ENCODE measurements around the gene MCRIP2. TPM values are rescaled to one million over a fixed set of nuclear protein-coding genes. Genes with fewer than 3 reads are reported as not detected.

The MCRIP2 gene
- polyA plus RNA-seq, 1 donor from 2014 or later: 29.1 TPM

DNA sequence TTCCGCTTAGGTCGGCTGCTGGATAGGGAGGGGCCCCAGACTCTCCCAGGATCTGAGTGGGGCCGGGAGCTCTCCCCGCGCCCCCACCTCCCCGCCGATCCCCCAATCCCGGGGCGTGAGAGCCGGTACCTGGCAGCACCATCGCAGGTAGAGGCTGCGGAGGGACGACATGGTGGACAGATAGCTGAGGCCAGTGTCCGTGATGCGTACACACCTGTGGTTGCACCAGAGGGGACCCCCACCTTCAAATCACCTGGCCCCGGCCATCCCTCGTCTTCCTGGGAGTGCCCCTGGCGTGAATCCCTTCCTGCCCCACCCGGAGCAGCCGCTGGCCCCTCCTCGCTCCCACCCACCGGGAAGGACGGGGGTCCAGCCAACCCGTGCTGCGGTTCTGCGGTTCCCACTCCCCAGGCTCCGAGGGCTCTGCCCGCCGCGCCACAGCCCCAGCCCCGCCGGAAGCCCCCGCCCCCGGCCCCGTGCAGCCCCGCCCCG lies 53.3 kb downstream of the MCRIP2 start:
- H3K27ac ChIP-seq (ENCODE audit: low read length): no peak overlapping the region
- H3K36me3 ChIP-seq (ENCODE audit: insufficient read depth, low read length): no peaks in the 10 kb centered on the region
- no peaks in the 10 kb centered on the region for H3K79me2 ChIP-seq (replicated peaks; ENCODE audit: insufficient read depth, low read length)
- H3K4me3 ChIP-seq (ENCODE audit: low read length): no peak overlapping the region
- no peak overlapping the region for H3K4me2 ChIP-seq (ENCODE audit: low read length)
- no peak overlapping the region for H3K9ac ChIP-seq (ENCODE audit: low read length)
- H3K9me2 ChIP-seq (ENCODE audit: insufficient read depth, low read length): no peaks in the 10 kb centered on the region
- no peak overlapping the region for H2AFZ ChIP-seq (ENCODE audit: low read depth, low read length)
- peaks cover 10% of the 10 kb centered on the region for H4K20me1 ChIP-seq (ENCODE audit: insufficient read depth)
- no peak for TF ChIP-seq EP300 (conservative IDR thresholded peaks at IDR 0.05; ENCODE audit: poor library complexity, severe bottlenecking)
- no peak for TF ChIP-seq REST (IDR thresholded peaks at IDR 0.05; ENCODE audit: borderline replicate concordance)
- TF ChIP-seq RAD21 (conservative IDR thresholded peaks at IDR 0.05): no peak
- no peak for TF ChIP-seq POLR2AphosphoS5 (IDR thresholded peaks at IDR 0.05)
- TF ChIP-seq EZH2 (IDR thresholded peaks at IDR 0.05; ENCODE audit: borderline replicate concordance, insufficient read depth, low read length, poor library complexity, severe bottlenecking): no peak
- no peak for TF ChIP-seq SMC3 (conservative IDR thresholded peaks at IDR 0.05; ENCODE audit: poor library complexity)
- H3K27me3 ChIP-seq (ENCODE audit: insufficient read depth, low read depth, low read length): peaks cover 28% of the 10 kb centered on the region
- H3K9me3 ChIP-seq (ENCODE audit: low read length): no peaks in the 10 kb centered on the region
- no peaks in the 10 kb centered on the region for H3F3A ChIP-seq (ENCODE audit: insufficient read depth, low read length, poor library complexity, severe bottlenecking)

DNA sequence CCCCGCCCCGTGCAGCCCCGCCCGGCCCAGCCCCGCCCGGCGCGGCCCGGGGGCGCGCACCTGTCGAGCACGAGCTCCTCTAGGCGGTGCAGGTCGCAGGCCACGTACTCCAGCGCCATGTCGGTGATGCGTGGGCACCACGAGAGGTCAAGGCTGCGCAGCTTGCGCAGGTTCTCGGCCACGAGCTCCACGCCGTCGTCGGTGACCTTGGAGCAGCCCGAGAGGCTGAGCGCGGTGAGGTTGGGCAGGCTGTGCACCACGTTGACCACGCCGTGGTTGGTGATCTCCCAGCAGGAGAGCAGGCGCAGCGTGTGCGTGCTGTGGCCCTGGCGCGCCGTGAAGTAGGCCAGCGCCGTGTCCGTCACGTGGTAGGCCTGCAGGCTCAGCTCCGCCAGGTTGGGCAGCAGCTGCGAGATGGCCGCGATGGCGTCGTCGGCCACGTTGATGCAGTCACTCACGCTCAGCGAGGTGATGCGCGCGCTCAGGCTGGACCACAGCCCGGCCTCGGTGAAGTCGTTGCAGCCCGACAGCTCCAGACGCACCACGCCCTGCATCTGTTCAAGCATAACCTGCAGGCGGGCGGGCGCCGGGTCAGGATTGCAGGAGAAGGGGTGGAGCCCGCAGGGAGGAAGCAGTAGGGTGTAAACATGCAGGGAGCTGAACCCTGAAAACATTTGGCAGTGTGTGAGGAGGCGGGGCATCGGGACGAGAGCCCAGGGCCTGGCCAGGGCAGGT lies 53.9 kb downstream of the MCRIP2 start:
- H3K9me2 ChIP-seq (ENCODE audit: insufficient read depth, low read length): no peaks in the 10 kb centered on the region
- peak overlapping the region; percentile 33 for H3K4me3 ChIP-seq (ENCODE audit: low read length)
- TF ChIP-seq RAD21 (conservative IDR thresholded peaks at IDR 0.05) (no peak), CTCF (IDR thresholded peaks at IDR 0.05; ENCODE audit: poor library complexity, severe bottlenecking) (no peak), EP300 (conservative IDR thresholded peaks at IDR 0.05; ENCODE audit: poor library complexity, severe bottlenecking) (no peak)
- no peak overlapping the region for H3K27ac ChIP-seq (ENCODE audit: low read length)
- no peaks in the 10 kb centered on the region for H3K36me3 ChIP-seq (ENCODE audit: insufficient read depth, low read length)
- H3K79me2 ChIP-seq (replicated peaks; ENCODE audit: insufficient read depth, low read length): peaks cover 5% of the 10 kb centered on the region
- peaks cover 16% of the 10 kb centered on the region for H4K20me1 ChIP-seq (ENCODE audit: insufficient read depth)
- no peaks in the 10 kb centered on the region for H3K9me3 ChIP-seq (ENCODE audit: low read length)
- no peaks in the 10 kb centered on the region for H3F3A ChIP-seq (ENCODE audit: insufficient read depth, low read length, poor library complexity, severe bottlenecking)
- H3K27me3 ChIP-seq (ENCODE audit: insufficient read depth, low read depth, low read length): peaks cover 34% of the 10 kb centered on the region
- H3K9ac ChIP-seq (ENCODE audit: low read length): no peak overlapping the region
- no peak overlapping the region for H2AFZ ChIP-seq (ENCODE audit: low read depth, low read length)
- no peak overlapping the region for H3K4me2 ChIP-seq (ENCODE audit: low read length)

Other genes with a start within 250 kb of the MCRIP2 start
- gene NME4, start 244.6 kb upstream of the MCRIP2 start, polyA plus RNA-seq: 63.4 and 65.2 TPM in 2 replicates
- gene DECR2, start 239.9 kb upstream of the MCRIP2 start, polyA plus RNA-seq: 58.8 and 71.8 TPM in 2 replicates
- 55.0 and 60.4 TPM in 2 replicates for gene RAB11FIP3, start 216.2 kb upstream of the MCRIP2 start, polyA plus RNA-seq
- 11.5 and 15.6 TPM in 2 replicates for gene CAPN15, start 114.1 kb upstream of the MCRIP2 start, polyA plus RNA-seq
- gene PRR35, start 81.4 kb upstream of the MCRIP2 start, polyA plus RNA-seq: not detected in 2 replicates
- gene NHLRC4, start 74.8 kb upstream of the MCRIP2 start, polyA plus RNA-seq: not detected in 2 replicates
- gene PIGQ, start 71.9 kb upstream of the MCRIP2 start, polyA plus RNA-seq: 69.2 and 78.8 TPM in 2 replicates
- gene RAB40C, start 51.8 kb upstream of the MCRIP2 start, polyA plus RNA-seq: 40.7 and 44.5 TPM in 2 replicates
- 0.43 and 1.1 TPM in 2 replicates for gene WFIKKN1, start 10.8 kb upstream of the MCRIP2 start, polyA plus RNA-seq
- 127 and 128 TPM in 2 replicates for gene METTL26, start 5.5 kb upstream of the MCRIP2 start, polyA plus RNA-seq
- 30.0 and 32.1 TPM in 2 replicates for gene WDR90, start 7.5 kb downstream of the MCRIP2 start, polyA plus RNA-seq
- gene RHOT2, start 26.3 kb downstream of the MCRIP2 start, polyA plus RNA-seq: 132 and 192 TPM in 2 replicates
- gene RHBDL1, start 33.8 kb downstream of the MCRIP2 start, polyA plus RNA-seq: 7.2 and 10.8 TPM in 2 replicates
- gene STUB1, start 38.6 kb downstream of the MCRIP2 start, polyA plus RNA-seq: 120 and 151 TPM in 2 replicates
- gene JMJD8, start 42.5 kb downstream of the MCRIP2 start, polyA plus RNA-seq: 44.7 and 51.6 TPM in 2 replicates
- gene WDR24, start 48.6 kb downstream of the MCRIP2 start, polyA plus RNA-seq: 23.0 and 28.8 TPM in 2 replicates
- gene FBXL16, start 64.0 kb downstream of the MCRIP2 start, polyA plus RNA-seq: 3.4 and 6.1 TPM in 2 replicates
- gene METRN, start 73.3 kb downstream of the MCRIP2 start, polyA plus RNA-seq: 37.6 and 56.1 TPM in 2 replicates
- 73.4 and 98.7 TPM in 2 replicates for gene ANTKMT, start 79.3 kb downstream of the MCRIP2 start, polyA plus RNA-seq
- 8.8 and 10.7 TPM in 2 replicates for gene CCDC78, start 84.6 kb downstream of the MCRIP2 start, polyA plus RNA-seq
- gene HAGHL, start 85.3 kb downstream of the MCRIP2 start, polyA plus RNA-seq: 28.3 and 37.6 TPM in 2 replicates
- 57.8 and 62.4 TPM in 2 replicates for gene CIAO3, start 99.2 kb downstream of the MCRIP2 start, polyA plus RNA-seq
- gene MSLN, start 118.9 kb downstream of the MCRIP2 start, polyA plus RNA-seq: 0.40 and 0.63 TPM in 2 replicates
- gene RPUSD1, start 146.6 kb downstream of the MCRIP2 start, polyA plus RNA-seq: 42.4 and 44.8 TPM in 2 replicates
- gene CHTF18, start 146.8 kb downstream of the MCRIP2 start, polyA plus RNA-seq: 25.7 and 31.2 TPM in 2 replicates
- gene GNG13, start 158.9 kb downstream of the MCRIP2 start, polyA plus RNA-seq: not detected in 2 replicates

Measured in neural cell (in vitro differentiated cells).